Dermis lymphatic vessel endothelial cell (primary cell): Measurements from ENCODE around the gene DUS4L. TPM values are rescaled to one million over a fixed set of nuclear protein-coding genes. Genes with fewer than 3 reads are reported as not detected.

Experiments
- total RNA-seq: library from RNA; depleted of rRNA; stranded (reverse); fragments of >200 nt; gene quantifications from 2 replicates; pipeline ENCODE4 v1.2.1, GENCODE V29; 2014

The DUS4L gene
- total RNA-seq: 2.9 and 4.4 TPM in 2 replicates

GRCh38 chr7:107563775-107564552, at the start of gene DUS4L, which contains the start of gene COG5:
Gene DUS4L, plus strand, starts transcription at chr7:107563971. Its CDS starts 3,100 bp downstream, at chr7:107567071.
Gene COG5, minus strand, starts transcription at chr7:107563920. Its CDS starts 24 bp downstream, at chr7:107563896.

DNA sequence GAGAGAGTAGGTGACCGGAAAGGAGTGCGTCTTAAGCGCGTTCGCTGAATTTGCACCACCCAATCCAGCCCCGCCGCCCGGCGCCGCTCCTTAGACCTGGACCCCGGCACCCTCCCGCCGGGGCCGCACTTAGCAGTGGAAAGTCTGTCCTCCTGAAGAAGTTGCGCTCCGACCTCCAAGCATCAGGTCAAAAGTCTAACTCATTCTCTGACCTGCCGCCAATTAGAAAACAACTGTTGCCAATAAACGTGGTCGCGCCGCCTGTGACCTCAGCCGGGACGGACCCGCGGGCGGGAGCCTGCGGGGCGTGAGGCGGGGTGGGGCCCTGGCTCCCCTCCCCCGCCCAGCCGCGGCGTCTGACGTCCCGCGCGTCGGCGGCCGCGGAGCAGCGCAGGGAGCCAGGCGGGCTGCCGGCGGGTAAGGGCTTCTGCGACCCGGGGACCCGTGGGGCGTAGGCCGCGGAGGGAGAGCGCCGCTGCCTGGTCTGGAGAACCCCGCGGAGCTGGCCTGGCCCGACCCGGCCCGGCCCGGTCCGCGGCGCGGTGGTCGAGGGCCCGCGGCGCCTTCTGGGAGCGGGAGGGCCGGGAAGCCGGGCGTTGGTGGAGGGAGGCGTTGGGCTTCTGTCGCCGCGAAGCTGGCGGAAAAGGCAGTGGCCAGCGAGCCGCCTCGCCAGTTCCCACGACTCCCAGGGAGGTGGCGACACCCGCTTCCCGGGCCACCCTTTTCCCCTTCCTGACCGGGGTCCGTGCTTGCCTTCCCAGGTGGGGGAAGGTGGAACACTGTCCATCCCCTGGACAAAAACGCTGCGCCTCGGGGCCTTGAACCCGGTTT, 16.3 kb downstream of the DUS4L start, which contains the start of gene BCAP29:
BCAP29 (plus strand) TSS at position 362 of the 831 bp plus-strand sequence. CDS start 527 bp downstream, outside the sequence.

Other genes starting within 250 kb of the DUS4L start
- not detected in 2 replicates for gene GPR22, start 93.9 kb upstream of the DUS4L start, total RNA-seq
- gene COG5, start 51 bp upstream of the DUS4L start, total RNA-seq: 19.0 and 26.4 TPM in 2 replicates
- 74.1 and 79.2 TPM in 2 replicates for gene BCAP29, start 16.3 kb downstream of the DUS4L start, total RNA-seq
- gene SLC26A4, start 96.9 kb downstream of the DUS4L start, total RNA-seq: 3.4 and 4.9 TPM in 2 replicates
- gene CBLL1, start 180.2 kb downstream of the DUS4L start, total RNA-seq: 10.2 and 17.5 TPM in 2 replicates
- not detected in 2 replicates for gene SLC26A3, start 239.3 kb downstream of the DUS4L start, total RNA-seq